Stimulated activated CD8-positive, alpha-beta memory T cell treated with anti-CD3 and anti-CD28 coated beads, Interleukin-7, amount 100 ng/mL, for 24 hours (primary cell): Measurements from ENCODE around the gene CLCNKA.

Experiments
- DNase-seq: peaks from one replicate; pipeline ENCODE4 v3.0.0-alpha.2; 2020; ENCODE audit warnings: low read depth

CLCNKA gene

DNA sequence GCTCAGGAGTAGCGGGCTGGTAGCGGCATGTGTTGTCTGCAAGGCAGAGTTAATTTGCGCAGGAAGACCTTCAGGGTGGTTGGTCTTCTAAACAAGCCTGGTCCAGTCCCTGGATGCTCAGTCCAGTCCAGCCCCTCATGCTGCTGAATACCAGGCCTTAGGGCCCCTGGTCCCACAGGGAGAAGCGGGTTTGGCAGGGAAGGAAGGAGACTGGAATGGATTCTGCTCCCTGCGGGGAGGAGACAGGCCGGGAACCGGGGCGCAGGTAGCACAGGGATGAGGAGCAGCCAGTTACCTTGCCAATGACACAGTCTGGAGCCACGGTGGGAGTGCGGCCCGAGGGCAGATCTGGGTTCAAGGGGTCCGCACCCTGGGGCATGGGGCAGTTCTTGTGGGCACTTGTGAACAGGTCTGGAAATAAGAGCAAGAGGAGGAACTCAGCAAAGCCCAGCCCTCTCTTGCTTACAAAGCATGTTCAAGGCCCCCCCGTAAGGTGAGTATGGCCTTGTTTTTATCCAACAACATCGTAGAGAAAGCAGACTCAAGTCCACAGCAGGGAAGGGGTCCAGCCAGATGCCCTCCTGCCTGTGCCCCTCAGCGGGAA lies 41.5 kb downstream of the CLCNKA start:
- no peak for DNase-seq

DNA sequence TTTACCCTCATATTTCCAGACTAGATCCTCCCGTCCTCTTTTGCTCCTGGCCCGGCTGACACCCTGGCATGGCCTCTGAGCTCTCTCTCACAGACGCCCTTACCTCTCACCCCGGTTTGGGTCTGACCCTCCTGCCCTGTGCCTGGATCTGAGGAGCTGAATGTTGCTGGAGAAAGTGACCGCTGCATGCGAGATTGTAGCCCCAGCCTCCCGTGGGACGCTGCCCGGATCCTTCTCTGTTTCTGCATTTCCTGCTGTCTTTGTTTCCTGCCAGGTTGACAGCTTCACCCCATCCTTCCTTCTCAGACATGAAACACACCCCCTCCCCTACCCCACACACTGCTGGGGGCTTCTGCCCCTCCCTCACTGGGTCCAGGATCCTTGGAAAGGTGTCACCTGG lies 42.1 kb downstream of the CLCNKA start:
- DNase-seq: no peak

DNA sequence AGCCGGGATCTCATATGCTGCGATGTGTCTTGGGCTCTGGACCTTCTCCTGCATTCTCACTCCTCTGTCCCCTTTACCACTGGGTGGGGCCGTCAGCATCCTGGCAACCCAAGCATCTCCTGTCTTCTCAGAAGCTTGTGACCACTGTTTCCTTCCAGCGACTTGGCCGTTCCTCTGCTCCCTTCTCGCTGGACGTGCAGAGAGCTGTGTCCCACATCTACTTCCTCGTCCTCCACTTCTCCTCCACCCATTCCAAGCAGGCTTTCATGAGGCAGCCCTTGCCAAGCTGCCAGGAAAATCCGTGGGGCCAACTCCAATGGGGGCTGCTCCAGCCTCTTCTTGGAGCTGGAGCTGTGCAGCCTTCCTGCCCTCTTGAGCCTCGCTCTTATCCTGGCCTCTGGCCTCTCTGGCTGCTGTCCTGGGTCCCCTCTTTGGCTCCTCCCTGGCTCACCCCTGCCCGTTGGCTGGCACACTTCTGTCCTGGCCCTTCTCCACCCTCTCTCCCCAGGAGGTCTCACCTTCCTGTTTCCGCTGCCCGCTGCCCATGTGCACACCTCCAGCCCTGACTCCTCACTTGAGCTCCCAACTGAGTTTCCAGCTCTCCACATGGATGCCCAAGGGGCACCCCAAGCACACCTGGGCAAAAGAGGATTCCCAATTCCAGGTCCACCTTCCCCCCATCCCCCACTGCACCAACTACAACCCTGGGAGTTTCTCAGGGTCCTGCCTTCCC lies 42.9 kb downstream of the CLCNKA start:
- no peak for DNase-seq

DNA sequence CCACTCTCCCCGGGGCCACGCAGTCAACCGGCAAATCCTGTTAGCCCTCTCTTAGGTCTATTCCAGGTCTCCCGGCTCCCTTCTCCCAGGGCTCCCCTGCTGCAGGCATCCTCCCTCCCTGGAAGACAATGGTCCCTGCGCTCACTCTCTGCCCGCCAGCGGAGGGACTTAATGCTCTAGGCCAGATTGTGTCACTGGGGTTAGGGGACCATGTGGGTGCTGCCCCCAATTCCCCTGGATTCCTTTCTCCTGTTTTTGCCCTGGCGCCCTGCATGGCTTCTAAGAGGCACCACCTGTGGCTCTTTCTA lies 43.4 kb downstream of the CLCNKA start:
- no peak for DNase-seq

DNA sequence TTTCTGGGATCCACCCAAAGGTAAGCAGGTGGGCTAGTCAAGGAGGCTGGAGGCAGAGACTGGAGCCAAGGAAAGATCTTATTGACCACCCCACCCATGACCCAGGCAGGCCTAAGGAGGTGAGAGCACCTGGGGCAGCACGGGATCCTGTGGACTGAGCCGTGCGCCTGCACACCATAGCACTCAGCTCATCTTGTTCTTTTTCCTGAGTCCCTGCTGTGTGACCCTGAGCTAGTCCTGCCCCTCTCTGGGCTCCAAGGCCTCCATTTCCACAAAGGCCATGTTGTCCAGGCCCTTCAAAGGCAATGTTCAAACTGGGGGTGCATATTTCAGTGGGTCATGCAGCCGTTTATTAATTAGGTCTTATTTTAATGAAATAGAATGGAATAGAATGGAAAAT lies 44.4 kb downstream of the CLCNKA start:
- no peak for DNase-seq

DNA sequence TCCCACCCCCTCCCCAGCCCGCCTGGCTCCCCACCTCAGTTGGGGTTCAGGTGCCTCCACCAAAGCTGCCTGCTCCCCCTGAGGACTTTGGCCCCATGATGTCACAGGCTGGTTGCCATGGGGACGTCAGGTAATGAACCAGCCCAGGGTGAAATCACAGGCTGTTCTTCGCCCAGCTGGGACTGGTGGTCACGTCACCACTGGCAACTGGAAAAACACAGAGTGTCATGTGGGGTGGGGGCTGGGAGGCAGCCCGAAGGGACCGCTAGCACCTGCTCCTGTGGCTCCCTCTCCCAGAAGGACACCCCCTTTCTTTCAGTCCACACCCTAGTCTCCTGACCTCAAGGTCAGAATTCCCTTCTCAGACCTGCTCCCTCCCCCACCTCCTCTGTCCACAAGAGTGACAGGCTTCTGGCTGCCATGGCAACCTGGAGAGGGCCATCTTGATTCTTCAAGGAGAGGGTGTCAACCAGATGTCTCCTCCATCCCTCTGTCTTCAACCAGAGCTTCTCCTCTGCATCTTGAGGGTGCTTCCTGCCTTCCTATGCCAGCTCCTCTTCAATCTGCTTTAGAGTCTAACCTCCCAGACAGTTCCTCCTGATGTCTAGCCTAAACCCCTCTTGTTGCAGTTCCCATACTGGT lies 45.4 kb downstream of the CLCNKA start:
- no peak for DNase-seq

DNA sequence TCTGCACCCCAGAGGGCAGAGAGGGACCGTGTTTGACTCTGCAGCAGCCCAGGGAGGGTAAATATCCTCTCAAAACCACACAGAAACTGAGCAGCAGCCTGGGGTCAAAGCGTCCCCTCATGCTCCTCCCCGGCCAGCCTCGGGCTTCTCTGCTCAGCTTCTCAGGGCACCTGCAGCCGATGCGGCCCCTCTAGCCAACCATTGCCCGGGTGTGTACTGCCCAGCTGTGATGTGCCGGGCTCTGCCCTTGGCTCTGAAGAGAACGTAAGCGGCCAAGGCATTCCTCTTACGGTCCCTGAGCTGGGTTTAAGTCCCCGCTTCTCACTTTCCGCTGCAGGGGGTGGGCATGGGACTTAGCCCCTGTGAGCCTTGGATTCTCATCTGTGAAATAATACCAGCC lies 46.1 kb downstream of the CLCNKA start:
- DNase-seq: no peak

DNA sequence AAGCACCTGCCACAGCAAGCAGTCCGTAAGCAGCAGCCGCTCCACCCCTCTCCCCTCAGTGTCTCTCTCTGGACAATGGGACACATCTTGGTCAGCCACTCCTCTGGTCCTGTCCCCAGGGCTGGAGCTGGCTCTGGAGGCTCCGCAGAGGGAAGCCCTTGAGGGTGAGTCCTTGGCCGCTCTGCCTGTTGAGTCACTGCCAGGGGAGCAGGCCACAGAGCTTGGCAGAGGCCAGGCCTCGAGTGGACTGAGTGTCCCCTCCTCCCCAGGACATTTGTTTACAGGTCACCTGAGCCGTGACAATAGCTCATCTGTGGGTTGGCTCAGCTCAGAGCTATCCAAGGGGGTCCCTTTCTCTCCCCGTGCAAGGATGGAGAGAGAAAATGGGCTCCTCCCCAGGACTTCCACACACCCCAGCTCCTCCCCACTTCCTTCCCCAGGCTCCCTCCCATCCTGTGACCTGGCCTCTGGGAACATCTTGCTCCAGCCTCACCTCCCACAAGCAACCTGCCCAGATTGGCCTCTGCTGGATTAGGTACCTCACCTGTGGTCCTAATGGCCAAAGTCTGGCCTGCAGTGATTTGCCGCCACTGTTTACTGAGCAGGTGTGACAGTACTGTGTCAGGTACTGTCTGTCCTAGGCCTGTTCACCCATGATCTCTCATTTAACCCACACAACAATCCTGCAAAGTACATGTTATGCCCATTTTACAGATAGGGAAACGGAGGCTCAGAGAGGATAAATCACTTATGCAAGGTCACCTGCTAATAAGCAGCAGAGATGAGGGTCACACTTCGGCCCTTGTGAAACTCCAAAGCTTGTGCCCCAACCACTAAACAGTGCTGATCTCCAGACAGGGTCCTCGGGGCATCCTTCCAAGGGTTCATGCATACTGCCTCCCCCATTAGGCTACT lies 46.8 kb downstream of the CLCNKA start:
- DNase-seq: no peak

DNA sequence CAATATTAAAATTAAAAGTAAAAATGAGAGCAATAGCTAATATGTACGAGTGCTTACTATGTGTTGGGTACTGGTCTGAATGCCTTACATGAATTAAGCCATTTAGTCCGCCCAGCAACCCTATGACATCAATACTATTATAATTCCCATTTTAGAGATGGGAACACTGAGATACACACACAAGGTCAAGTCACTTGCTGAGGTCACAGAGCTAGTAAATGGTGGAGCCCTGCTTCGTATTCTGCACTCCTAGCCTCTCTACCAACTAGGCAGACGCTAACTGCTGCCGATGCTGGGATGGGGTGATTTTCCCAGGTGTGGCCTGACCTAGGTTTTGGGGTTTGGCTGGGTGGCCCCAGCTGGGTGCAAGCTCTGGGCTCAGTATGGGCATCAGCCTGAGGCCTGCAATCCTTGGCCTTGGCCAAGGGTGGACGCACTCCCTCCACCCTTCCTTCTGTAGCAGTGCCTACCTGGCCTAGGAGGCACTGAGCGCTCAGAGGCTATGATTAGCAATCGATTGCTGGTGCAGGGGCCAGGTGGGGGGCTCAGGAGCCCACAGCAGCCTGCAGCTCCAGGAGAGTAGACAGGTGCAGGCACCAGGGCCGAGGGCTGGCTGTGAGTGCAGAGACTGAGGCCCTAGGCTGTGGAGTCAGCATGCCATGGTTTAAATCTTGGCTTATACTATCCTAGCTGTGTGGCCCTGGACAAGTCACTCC lies 49.0 kb downstream of the CLCNKA start:
- DNase-seq: no peak

DNA sequence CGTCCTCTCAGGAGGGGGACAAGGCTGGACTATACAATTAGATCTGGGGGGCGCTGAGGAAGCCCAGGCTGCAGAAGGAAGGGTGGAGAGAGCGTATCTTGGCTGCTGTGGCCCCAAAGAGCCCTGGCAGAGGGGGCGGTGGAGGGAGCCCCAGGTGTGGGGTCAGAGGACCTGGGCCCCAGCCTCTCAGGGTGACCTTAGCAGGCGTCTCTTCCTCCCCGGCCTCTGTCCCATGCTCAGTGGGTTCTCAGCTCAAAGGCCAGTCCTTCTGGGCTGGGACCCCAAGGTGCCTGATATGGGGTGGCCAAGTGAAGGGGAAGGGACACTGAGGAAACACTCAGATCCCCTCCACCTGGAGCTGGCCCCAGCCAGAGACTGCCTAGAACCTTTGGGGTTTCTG lies 49.8 kb downstream of the CLCNKA start:
- no peak for DNase-seq

DNA sequence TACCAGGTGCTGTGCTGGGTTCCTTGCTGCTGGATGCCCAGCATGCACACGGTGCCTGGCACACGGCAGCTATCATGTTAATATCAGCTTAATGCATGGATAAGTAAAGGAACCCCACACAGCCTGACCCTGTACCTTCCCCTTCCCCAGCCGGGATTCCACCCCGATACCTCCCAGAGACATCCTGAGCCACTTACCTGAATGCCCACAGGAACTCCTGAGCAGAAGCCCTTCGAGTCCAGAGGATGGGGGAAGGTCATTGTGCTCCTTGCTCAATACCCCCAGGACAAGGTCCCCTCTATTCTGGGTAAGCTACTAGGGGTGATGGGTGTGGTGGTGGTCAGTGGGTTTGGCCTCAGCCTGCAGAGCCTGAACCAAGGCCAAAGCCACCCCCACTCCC lies 50.3 kb downstream of the CLCNKA start:
- no peak for DNase-seq

DNA sequence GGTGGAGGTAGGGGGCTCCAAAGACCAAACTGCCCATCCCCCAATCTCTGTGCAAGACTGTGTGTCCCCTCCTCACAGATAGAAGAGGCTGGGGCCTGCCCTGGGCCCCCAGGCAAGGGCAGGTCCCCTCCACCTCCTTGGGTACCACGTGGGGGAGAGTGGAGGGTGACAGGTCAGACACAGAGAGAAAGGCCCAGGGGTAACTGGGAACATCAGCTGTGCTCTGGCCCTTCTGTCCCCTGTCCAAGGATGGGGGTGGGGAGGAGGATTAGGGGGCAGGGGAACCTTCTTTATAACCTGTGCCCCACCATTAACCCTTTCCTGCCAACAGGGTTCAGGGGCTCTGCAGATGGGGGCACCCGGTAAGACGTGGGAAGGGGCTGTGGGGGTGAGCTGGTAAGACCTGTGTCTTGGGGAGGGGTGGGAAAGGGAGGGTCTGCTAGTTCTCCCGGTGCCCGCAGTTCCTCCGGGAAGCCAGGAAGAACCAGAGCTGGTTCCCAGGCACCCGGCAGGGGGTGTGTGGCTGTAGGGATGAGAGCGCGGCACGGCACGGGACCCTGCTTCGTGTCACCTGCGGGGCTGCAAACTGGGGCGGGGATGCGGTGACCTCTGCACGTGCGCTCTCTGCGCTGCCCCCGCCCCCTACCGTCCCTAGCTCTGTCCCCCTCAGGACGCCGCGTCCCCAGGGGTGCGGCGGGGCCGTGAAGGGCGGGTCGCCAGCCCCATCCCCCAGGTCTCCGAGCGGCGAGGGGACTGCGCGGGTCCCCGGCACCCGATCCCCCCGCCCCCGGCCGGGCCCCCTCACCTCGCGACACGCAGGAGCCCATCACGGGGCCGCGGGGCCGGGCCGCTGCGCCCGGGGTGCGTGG lies 51.0 kb downstream of the CLCNKA start:
- DNase-seq: no peak

DNA sequence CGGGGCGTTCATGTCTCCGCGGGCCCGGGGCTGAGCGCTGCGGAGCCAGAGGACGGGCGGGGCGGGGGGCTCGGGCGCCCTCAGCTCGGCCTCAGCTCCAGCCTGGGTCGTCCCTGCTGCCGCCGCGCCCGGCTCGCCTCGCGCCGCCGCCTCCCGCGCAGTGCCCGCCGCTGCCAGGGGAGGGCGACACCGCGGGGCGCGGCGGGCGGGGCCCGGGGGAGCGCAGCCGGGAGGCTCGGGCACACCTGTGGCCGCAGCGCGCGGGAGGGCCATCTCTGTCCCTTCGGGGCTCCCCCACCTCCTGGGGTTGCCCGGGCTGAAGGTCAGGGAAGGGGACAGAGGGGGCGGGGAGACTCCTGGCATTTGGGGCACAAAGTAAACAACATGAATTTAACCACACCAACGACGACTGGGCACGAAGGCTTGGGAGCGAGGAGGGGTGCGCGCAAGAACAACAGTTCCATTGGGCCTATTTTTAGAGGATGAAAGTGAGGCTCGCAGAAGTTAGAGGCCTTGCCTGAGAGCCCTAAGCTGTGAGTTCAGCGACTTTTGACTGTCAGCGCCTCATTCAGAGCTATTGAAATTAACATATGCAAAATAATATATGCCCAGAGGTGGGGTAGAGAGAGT lies 51.8 kb downstream of the CLCNKA start, which contains the start of gene FAM131C:
Gene FAM131C, minus strand, starts transcription at position 162 of the 630 bp plus-strand sequence. CDS start 209 bp downstream, outside the sequence.
- peak; percentile 15 for DNase-seq

DNA sequence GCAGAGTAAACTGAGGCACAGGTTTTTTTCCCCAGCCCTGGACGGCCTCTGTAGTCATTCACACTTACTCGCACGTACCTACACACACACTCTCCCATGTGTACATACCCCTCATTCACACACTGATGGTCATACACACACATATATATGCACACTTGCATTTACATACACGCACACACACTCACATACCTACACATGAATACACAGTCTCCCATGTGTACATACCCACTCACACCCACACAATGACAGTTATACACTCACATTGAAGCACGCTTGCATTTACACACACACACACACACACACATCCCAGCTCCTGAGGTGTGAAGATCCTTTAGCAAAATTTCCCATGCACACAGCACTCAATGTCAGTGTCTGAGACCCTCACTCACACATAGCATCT lies 52.4 kb downstream of the CLCNKA start:
- no peak for DNase-seq

DNA sequence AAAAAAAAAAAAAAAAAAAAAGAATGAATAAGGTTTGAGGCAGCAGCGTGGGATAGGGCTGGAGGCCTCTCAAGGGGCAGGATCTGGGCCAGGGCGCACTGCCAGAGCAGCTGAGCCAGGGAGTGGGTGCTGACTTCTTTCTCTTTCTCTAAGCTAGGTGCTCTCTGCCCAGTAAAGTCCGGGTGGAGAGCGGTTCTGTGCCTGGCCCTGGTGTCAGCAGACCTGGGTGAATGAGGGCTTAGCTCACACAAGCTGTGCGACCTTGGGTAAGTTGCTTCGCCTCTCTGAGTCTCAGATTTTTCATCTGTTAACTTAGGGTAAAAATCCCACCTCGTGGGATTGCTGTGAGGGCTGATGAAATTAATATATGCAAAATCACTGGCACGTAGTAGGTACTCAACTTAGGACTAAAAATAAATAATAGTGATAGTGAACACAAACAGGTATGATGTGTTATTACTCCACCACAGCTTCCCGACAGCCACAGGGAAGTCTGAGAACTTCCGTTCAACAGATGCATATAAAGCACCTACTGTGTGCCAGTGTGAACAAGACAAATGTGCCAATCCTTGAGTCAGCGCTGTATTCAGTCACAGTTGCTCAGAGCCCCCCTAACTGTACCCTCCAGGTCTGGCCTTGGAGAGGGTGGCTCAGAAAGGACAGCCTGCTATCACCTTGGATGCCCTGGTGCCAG lies 53.6 kb downstream of the CLCNKA start:
- no peak for DNase-seq

DNA sequence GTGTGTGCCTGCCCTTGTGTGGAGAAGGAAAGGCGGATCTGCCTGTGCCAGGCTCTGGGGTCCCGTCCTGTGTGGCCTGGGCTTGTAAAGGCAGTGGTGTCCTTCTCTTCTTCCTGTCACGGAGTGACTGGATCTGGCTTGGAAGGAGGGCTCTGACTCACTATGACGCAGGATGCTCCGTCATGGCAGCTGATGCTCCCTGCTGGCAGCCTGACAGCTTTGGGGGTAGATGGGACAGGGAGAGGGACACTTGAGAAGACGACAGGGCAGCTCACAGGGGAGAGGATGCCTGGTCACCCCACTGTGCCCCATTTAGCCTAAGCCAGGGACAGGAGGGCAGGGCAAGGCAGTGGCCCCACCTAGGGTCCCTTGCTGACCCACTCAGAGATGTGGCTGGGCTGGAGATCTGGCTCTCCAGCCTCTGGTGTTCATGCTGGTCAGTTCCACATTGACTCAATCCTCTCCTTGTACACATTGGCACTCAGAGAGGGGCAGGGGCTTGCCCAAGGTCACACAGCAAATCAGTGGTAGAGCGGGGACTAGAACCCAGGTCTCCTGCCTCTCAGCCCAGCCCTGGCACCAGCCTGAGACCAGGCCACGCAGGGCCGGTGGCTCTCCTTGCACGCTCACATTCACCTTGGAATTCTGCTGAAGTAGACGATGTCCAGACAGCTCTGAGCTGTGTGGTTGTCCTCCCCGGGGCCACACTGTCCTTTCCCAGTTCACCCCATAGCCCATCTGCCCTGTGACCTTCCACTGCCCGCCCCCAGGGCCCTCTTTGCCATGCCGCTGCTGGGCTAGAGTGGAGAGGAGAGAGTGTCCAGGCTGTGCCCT lies 54.4 kb downstream of the CLCNKA start:
- DNase-seq: no peak

DNA sequence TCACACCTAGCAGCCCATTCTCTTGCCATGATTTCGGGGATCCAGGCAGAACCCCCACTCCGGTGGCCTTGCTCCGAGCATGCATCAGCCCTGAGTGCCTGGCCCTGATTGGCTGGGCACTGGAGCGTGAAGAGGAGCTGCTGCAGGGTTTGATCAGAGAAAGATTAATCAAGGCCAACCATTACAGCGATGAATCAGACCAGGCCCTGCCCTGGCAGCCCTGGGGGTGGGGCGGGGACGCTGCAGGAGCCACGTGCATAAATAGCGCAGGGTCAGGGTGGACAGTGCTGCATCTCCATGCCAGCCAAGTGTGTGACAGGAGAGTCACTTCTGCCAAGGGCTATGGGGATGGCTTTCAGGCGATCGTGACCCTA lies 55.0 kb downstream of the CLCNKA start:
- DNase-seq: no peak

DNA sequence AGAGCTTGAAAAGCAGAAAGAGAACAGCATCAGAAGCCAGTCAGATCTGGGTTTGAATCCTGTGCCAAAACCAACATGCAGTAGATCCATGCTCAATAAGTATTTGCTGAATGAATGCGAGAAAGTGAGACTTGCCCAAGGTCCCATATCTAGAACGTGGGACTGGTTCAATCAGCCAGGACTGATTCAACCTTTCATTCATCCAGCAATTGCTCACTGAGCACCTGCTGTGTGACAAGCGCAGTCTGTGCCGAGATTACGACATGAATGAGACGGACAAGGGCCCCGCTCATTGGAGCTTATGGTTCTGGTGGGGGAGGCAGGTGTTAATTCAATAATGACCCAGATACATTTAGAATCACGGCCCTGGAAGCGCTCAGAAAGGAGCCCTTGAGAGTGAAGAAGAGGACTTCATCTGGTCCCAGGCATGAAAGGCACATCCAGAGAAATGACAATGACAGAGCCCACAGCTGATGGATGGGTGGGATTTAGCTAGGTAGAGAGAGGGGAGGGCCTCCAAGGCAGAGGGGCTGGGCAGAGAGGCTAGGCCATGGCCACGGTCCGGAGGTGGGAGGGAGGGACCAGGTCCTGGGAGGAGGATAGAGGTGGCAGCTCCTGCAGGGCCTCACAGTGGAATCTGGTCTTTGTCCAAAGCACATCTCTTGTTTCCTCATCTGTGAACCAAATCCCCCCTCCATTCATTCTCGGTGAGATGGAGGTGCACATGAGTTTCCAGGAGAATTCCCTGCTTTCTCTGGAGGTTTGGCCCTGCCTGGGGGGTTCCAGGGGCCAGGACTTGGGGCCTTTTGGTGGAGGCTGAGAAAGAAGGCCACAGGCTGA lies 55.8 kb downstream of the CLCNKA start:
- no peak for DNase-seq
